GM19351 (cell line): ENCODE results near the gene ANKRD44.
"Not testable (repeated sequence)": the region's sequence is repeated elsewhere in the genome, so short reads cannot be mapped to it uniquely, and the experiment has no call there.

ENCODE experiments used
- ATAC-seq: cut with Tn5 transposase; IDR thresholded peaks from one replicate; pipeline ENCODE4 v1.9.1; 2021; ENCODE audit warnings: mild to moderate bottlenecking, moderate library complexity; ENCODE audit not compliant: unreplicated experiment

The ANKRD44 gene

GRCh38 chr2:197085665-197086064, 224.9 kb downstream of the ANKRD44 start:
- ATAC-seq: no peak

- ATAC-seq: no peak
These were observed 229.3 kb downstream of the ANKRD44 start for GRCh38 chr2:197081294-197081693.

DNA sequence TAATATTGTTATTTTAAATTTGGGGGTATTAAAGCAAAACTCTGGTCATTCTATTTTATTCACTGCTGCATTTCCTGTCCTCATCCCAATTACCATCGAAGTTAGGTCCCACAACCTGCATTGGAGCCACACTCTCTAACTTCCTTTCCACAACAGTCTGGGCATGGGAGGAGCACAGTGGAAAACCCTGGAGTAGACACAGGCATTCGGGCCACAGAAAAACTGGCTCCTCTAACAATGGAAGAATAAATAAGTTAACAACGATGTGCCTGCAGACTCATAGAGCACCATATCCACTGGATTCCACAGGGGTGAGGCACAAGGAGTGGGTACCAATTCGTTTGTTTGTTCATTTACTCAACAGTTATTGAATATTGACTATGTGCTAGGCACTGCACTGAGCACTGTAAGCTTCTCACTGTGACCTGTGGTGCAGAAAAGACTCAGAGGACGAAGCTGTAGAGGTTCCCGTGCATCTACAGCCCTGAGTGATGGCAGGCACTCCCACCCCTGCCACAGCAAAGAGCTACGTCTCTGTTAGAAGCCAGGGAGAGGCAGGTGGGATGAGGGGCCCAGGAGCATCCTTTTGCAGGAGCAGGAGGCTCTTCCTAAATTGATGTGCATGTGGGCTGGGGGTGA, 229.9 kb downstream of the ANKRD44 start:
- no peak for ATAC-seq

- ATAC-seq: no peak
These were observed 230.6 kb downstream of the ANKRD44 start for GRCh38 chr2:197079832-197080555.

DNA sequence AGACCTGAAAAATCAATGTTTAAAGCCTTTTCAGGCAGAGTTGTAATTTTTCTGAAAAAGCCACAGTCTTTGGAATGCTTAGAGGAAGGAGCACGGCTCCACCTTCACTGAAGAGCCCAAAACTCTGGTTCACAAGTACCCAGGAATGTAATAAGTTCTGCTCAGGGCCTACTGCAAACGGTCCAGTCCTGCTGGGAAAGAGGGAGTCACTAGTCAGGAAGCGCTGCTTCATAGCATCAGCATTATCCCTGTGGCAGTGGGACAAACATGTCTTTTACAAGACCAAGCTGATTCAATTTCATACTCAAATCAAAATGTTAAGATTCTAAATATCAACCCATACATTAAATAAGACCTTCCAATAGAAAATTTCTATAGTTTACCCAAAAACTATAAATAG, 231.2 kb downstream of the ANKRD44 start:
- ATAC-seq: no peak

DNA sequence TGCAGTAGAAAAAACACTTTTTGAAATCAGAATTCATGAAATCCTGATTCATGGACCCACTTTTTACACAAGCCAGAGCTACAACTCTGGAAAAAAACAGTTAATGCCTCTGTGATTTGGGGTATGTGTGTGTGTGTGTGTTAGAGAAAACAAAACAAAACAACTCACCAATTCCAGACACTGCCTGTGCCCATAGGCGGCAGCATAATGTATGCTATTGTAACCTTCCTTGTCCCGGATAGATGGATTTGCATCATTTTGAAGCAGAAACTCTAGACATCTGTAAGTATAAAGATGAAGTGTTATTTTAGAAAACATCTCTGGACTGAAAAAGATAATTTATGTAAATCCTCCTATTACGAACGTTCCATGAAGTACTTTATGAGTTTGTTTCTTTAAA, 232.0 kb downstream of the ANKRD44 start:
- ATAC-seq: no peak

DNA sequence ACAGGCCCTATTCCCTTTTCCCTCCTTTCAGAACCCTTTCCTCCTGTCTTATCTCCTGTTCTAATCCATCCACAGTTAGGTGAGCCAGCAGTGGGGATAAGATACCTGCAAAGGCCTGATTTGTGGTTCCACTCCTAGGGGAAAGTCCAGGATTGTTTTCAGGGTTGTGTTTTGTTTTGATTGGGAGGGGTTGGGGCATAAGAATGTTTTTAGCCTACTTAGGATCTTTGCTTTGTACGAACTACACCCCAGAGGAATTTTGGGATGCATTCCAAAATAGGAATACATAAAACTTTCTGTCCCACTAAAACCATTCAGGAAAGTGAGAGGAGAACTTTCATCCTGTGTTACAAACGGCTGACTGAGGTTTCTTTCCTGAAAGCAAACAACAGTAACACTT, 233.2 kb downstream of the ANKRD44 start:
- ATAC-seq: no peak

GRCh38 chr2:197076652-197077051, 233.9 kb downstream of the ANKRD44 start:
- ATAC-seq: no peak

DNA sequence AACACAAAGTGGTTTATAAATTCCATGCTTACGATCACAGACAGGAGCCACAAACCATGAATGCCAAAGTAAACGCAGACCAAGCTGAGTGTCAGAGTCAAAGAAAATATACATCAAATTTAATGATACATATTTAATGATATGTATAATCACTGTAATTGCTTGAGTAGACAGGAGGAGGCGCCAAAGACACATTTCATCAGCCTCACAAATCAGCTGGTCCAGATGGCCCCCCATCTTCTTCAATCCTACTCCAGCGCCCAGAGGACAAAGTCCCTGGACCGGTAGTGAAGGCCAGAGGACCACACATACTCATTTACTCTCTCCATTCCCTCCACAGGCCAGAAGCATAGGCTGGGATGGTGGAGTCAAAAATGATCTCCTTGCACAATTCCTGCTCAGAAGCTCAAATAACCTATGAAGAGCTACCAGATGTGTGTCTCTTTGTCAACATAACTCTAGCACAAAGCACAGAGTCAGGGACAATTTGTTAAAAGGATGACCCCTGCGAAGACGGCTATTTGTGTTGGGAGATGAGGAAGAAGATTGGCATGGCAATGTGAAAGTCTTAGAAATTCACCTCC, 234.7 kb downstream of the ANKRD44 start:
- no peak for ATAC-seq

- no peak for ATAC-seq
These were observed 235.3 kb downstream of the ANKRD44 start for GRCh38 chr2:197075281-197075680.

GRCh38 chr2:197073701-197074433, 236.7 kb downstream of the ANKRD44 start:
- no peak for ATAC-seq

DNA sequence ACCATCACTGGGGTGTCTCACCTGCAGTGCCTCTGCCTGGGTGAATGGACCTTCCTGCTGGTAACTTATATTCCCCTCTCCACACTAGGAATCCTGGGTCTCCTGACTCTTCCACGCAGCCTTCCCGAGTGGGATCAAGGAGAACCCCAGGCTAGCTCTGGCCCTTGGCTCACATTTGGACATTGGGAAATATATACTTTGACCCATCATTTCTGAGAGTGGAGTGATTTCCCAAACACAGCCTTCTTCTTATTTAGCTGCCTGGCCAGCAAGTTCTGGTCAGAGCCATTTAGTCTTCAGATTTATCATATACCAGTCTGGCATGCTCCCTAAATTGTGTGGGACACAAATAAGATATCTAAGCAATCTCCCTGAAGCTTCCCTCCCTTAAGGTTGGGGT, 237.3 kb downstream of the ANKRD44 start:
- no peak for ATAC-seq

DNA sequence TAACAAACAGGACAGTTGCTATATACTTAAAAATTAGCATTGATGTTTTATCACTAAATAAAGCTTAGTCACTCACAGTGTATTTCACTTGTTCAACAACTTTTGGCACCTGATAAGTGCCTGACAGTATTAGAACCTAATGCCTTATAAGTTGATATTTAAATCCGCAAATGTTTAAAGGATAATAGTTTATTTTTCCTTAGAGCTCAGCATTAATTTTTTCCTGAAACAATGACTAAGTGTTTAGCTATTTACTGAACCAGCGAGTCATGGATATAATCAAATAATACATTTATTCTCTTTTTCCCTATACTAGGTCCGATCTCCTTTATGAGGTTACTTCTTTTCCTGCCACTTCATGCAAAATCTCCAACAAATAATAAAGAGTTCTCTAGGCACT, 238.0 kb downstream of the ANKRD44 start:
- no peak for ATAC-seq

DNA sequence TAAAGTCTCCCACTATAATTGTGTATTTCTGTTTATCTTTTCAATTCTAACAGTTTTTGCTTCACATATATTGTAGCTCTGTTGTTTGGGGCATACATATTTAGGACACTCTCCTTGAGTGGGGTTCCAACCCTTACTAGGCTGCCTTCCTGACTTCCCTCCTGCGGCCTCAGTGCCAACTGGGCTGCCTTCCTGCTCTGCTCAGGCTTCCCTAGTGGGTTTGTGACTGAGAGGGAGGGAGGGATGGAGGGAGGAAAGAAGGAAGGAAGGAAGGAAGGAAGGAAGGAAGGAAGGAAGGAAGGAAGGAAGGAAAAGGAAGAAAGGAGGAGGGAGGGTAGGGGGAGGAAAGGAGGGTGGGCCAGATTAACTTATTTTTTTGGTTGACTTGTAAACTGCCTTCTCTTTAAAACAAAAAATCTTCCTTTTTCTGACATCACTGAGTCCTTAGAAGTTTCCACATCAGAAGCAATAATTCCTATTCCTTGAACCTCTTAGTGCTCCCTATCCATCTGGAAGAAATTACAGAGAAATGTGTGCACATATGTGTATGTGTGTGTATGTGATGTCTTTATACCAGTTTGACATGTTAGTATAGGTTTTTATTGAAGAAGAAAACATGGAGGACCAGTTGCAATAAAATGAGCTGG, 238.7 kb downstream of the ANKRD44 start:
- no peak for ATAC-seq

DNA sequence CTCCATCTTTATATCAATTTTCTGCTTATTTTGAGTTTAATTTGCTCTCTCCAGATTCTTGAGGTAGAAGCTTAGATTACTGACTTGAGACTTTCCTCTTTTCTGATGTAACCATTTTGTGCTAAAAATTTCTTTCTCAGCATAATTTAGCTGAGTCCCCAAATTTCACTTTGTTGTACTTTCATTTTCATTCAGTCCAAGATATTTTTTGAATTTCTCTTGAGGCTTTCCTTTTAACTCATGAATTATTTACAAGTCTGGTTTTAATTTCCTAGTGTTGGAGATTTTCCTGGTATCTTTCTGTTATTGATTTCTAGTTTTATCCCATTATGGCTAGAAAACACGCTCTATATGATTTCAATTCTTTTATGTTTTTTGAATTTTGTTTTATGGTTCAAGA, 239.4 kb downstream of the ANKRD44 start:
- ATAC-seq: no peak

DNA sequence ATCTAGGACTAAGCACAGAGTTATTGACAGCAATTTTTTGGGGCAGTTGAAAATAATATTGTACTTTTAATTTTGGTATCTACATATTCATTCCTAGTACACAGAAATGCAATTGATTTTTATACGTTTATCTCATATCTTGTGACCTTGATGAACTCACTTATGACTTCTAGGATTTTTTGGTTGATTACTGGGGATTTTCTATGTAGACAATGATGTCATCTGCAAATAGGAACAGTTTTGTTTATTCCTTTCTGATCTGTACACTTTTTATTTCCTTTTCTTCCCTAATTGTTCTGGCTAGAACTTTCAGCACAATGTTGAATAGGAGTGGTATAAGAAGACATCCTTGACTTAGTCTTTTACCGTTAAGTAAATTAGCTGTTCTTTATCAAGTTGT, 240.6 kb downstream of the ANKRD44 start:
- no peak for ATAC-seq

DNA sequence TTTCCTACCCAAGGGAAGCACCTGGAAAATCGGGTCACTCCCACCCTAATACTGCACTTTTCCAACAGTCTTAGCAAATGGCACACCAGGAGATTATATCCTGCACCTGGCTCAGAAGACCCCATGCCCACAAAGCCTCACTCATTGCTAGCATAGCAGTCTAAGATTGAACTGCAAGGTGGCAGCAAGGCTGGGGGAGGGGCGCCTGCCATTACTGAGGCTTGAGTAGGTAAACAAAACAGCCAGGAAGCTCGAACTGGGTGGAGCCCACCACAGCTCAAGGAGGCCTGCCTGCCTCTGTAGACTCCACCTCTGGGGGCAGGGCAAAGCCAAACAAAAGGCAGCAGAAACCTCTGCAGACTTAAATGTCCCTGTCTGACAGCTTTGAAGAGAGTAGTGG, 248.0 kb downstream of the ANKRD44 start:
- ATAC-seq: not testable (repeated sequence)

DNA sequence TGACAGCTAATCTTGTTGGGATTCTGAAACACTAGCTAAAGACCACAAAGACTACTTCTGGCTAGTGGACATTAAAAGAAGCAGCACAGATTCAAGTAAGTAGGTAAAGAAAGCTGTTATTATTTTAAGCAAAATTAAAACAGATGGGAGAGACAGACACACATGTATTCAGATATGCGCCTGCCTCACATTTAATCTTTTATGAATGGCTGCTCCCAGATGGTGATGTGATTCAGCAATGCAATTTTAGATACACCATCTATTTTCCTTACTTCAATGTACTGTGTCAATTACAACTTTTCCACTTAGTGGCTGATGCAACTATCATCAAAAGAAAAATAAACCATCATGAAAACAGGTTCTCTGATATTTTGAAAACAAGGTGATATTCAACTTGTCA, 251.1 kb downstream of the ANKRD44 start:
- ATAC-seq: no peak

- ATAC-seq: no peak
These were observed 251.7 kb downstream of the ANKRD44 start for GRCh38 chr2:197058777-197059300.

DNA sequence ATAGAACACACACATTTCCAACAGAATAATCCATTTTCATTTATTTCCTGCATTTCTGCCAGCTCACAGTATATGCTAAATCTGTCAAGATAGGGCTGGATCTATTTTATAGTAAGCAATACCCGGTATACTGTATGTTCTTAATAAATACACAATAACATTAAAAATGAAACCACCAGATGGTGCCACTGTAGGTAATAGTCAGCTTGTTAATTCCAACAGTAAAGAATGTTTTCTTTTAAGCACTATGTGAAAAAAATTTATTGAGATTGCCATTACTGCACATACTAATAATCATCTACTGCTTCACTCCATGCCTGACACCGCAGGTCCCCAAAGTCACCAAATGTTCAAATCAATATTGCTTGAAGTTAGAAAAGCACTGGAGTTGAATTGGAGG, 252.6 kb downstream of the ANKRD44 start:
- ATAC-seq: no peak

GRCh38 chr2:197055045-197055444, 255.5 kb downstream of the ANKRD44 start:
- ATAC-seq: no peak
